Measurements from ENCODE around the gene PLEKHG2. TPM values are rescaled to one million over a fixed set of nuclear protein-coding genes. Genes with fewer than 3 reads are reported as not detected.
A peak's percentile ranks its signal among the peaks of the same experiment; 100 is the strongest.

PLEKHG2 gene
- total RNA-seq, 3 donors from 2014 or later (not counting 1 experiment from before 2014, with no cell fraction given) = 70.2 to 129 (median 80.7) TPM

DNA sequence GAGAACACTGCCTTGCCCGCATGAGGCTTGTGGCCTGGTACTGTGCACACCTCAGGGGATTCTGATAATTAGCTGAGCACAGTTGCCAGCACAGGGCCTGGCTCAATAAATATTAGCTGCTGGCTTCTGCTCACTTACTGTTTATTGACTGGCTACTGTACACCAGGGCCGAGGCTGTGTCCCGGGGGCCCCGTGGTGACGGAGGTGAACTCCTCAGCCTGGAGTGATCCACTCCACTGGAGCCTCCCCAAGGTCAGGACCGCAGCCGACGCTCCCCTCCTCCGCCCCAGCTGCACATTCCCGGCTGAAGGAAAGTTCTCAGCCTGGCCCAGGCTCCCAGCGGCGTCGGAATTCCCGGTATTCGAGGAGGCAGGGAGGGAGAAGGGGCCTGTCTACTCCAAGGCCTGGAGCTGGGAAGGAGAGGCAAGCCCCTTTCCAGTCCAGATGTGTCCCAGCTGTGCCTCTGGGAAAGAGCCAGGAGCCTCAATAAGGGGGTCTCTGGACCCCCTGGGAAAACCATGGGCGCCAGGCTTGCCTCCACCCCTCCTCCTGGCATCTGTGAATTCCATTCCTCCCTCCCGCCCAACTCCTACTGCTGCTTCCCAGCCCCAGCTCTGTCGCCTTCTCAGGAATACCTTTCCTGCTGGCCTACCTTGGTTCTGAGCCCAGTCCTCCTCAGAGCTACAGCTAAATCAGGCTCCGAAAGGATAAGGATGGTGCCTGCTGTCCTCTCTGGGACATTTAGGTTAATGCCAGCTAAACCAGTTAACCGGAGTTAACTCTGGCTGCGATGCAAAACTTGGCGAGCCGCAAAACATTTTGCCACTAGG is 16.0 kb downstream of the PLEKHG2 start:
- H3K27ac ChIP-seq (ENCODE audit: low read length) = no peak overlapping the region
- Mint-ChIP-seq H3K4me3 (no peak overlapping the region), H3K36me3 (peaks cover 6% of the 10 kb centered on the region), H3K4me1 (peaks cover 6% of the 10 kb centered on the region in 2 donors), H3K27me3 (ENCODE audit: low read depth in 2 of 2) (no peaks in the 10 kb centered on the region), H3K9me3 (no peaks in the 10 kb centered on the region), H3K27ac (no peak overlapping the region)
- no peaks in the 10 kb centered on the region for H3K27me3 ChIP-seq (ENCODE audit: control insufficient read depth, insufficient read depth, low read length)
- H3K9me3 ChIP-seq (ENCODE audit: control insufficient read depth, insufficient read depth, low read length) = no peaks in the 10 kb centered on the region
- intact Hi-C loops (cut with micrococcal nuclease) = no loop called here
- no peak overlapping the region for H3K4me3 ChIP-seq (ENCODE audit: low read length)
- peaks cover 19% of the 10 kb centered on the region for H3K36me3 ChIP-seq (ENCODE audit: control insufficient read depth, insufficient read depth, low read length)
- 55% methylated on average over 23 of the region's 23 CpGs for WGBS (ENCODE audit: insufficient coverage)
- DNase-seq (peak in 1 of 2 donors; percentile 21), ATAC-seq (no peak)
- TF ChIP-seq, protein P1, sequence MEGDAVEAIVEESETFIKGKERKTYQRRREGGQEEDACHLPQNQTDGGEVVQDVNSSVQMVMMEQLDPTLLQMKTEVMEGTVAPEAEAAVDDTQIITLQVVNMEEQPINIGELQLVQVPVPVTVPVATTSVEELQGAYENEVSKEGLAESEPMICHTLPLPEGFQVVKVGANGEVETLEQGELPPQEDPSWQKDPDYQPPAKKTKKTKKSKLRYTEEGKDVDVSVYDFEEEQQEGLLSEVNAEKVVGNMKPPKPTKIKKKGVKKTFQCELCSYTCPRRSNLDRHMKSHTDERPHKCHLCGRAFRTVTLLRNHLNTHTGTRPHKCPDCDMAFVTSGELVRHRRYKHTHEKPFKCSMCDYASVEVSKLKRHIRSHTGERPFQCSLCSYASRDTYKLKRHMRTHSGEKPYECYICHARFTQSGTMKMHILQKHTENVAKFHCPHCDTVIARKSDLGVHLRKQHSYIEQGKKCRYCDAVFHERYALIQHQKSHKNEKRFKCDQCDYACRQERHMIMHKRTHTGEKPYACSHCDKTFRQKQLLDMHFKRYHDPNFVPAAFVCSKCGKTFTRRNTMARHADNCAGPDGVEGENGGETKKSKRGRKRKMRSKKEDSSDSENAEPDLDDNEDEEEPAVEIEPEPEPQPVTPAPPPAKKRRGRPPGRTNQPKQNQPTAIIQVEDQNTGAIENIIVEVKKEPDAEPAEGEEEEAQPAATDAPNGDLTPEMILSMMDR (IDR thresholded peaks at IDR 0.05) = no peak
- H3K4me1 ChIP-seq (ENCODE audit: control insufficient read depth, insufficient read depth, low read length) = peaks cover 6% of the 10 kb centered on the region

DNA sequence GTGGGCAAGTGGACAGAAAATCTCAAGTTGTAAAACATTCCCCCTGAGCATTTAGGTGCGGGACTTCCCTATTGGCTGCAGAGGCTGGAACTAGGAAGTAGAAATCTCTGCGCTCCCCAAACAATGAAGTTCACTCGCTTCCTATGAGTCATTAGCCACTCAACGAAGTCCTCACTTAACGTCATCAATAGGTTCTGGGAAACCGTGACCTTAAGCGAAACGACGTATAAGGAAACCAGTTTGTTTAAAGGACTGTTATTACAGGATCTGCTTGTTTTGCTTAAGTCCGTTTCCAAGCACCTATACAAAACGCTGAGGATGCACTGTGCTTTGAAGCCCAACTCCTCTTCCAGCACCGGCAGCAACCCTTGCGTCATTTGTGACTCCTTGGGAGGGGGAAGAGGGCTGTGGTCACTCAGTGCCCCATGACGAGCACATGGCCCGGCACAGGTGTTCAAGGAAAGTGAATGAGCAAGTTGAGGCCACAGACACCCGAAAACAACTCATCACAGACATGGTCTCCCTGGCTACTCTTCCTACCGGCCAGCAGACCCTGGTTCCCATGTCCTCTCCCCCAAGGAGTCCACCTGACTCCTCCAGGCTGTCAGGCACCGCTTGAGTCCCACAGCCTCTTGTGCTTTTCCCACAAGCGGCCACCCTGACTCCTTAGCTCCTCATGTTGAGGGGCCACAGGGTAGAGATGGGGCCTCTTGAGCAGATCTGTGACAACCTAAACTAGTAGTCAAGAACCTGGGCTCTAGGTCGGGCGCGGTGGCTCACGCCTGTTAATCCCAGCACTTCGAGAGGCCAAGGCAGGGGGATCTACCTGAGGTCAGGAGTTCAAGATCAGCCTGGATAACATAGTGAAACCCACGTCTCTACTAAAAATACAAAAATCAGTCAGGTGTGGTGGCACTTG is 18.5 kb downstream of the PLEKHG2 start:
- Mint-ChIP-seq H3K4me1 (peaks cover 20 to 25% of the 10 kb centered on the region in 2 donors), H3K4me3 (no peak overlapping the region), H3K27ac (peak overlapping the region in 1 of 2 donors; percentile 7), H3K9me3 (no peaks in the 10 kb centered on the region), H3K36me3 (peaks cover 13% of the 10 kb centered on the region), H3K27me3 (ENCODE audit: low read depth in 2 of 2) (no peaks in the 10 kb centered on the region)
- ATAC-seq = peak in 1 of 3 donors; percentile 58
- H3K36me3 ChIP-seq (ENCODE audit: control insufficient read depth, insufficient read depth, low read length) = peaks cover 28% of the 10 kb centered on the region
- peak in 1 of 2 donors; percentile 81 for DNase-seq
- peaks cover 22% of the 10 kb centered on the region for H3K4me1 ChIP-seq (ENCODE audit: control insufficient read depth, insufficient read depth, low read length)
- H3K9me3 ChIP-seq (ENCODE audit: control insufficient read depth, insufficient read depth, low read length) = no peaks in the 10 kb centered on the region
- no peaks in the 10 kb centered on the region for H3K27me3 ChIP-seq (ENCODE audit: control insufficient read depth, insufficient read depth, low read length)
- TF ChIP-seq, protein P1 (IDR thresholded peaks at IDR 0.05) = no peak
- 70% methylated on average over 24 of the region's 25 CpGs for WGBS (ENCODE audit: insufficient coverage)
- H3K4me3 ChIP-seq (ENCODE audit: low read length) = no peak overlapping the region
- intact Hi-C loops (cut with micrococcal nuclease) = no loop called here
- H3K27ac ChIP-seq (ENCODE audit: low read length) = peak overlapping the region; percentile 51

DNA sequence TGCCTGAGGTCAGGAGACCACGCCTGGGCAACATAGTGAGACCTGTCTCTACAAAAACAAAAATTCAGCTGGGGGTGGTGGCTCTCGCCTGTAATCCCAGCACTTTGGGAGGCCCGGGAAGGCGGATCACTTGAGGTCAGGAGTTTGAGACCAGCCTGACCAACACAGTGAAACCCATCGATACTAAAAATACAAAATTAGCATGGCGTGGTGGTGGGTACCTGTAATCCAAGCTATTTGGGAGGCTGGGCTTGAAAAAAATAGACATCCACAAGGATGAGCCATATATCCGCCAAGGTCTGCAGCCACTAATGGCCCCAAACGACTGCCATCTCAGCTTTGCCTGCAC is 20.2 kb downstream of the PLEKHG2 start:
- DNase-seq = no peak
- Histone ChIP-seq H3K9me3 (ENCODE audit: control insufficient read depth, insufficient read depth, low read length) (no peaks in the 10 kb centered on the region), H3K36me3 (ENCODE audit: control insufficient read depth, insufficient read depth, low read length) (peaks cover 28% of the 10 kb centered on the region), H3K4me3 (ENCODE audit: low read length) (no peak overlapping the region), H3K27ac (ENCODE audit: low read length) (no peak overlapping the region), H3K27me3 (ENCODE audit: control insufficient read depth, insufficient read depth, low read length) (no peaks in the 10 kb centered on the region), H3K4me1 (ENCODE audit: control insufficient read depth, insufficient read depth, low read length) (peaks cover 32% of the 10 kb centered on the region)
- H3K4me3 Mint-ChIP-seq = no peak overlapping the region
- no peak for ATAC-seq
- no peaks in the 10 kb centered on the region for H3K27me3 Mint-ChIP-seq (ENCODE audit: low read depth in 2 of 2)
- H3K9me3 Mint-ChIP-seq = no peaks in the 10 kb centered on the region
- peak overlapping the region in 1 of 2 donors; percentile 34 for H3K27ac Mint-ChIP-seq
- H3K4me1 Mint-ChIP-seq = peaks cover 27 to 36% of the 10 kb centered on the region in 2 donors
- intact Hi-C loops (cut with micrococcal nuclease) = no loop called here
- TF ChIP-seq, protein P1 (IDR thresholded peaks at IDR 0.05) = no peak
- peaks cover 13% of the 10 kb centered on the region for H3K36me3 Mint-ChIP-seq
- 93% methylated on average over 8 of the region's 8 CpGs for WGBS (ENCODE audit: insufficient coverage)

Measured in natural killer cell (primary cell).